MM.1S (cell line): ENCODE results near the gene BRMS1L.

Experiments used
- DNase-seq: peaks from one replicate; pipeline ENCODE4 v3.0.0-alpha.2; 2015
- H2AFZ ChIP-seq: fragments of 300-600 bp; sonication (generic); 2 replicates; pipeline ENCODE4 v1.6.0; 2016; ENCODE audit warnings: antibody characterized with exemption, low read length
- H3F3A ChIP-seq: fragments of 300-600 bp; sonication (generic); 2 replicates; pipeline ENCODE4 v1.6.1; 2016; ENCODE audit warnings: mild to moderate bottlenecking, antibody characterized with exemption, low read length, moderate library complexity, mixed read lengths; ENCODE audit not compliant: insufficient read depth
- H3K27ac ChIP-seq: fragments of 300-600 bp; sonication (generic); 2 replicates; pipeline ENCODE4 v1.5.1; 2016; ENCODE audit warnings: mild to moderate bottlenecking, low read length
- H3K27me3 ChIP-seq: fragments of 300-600 bp; sonication (generic); replicated peaks from 2 replicates; pipeline ENCODE4 v1.6.0; 2016; ENCODE audit warnings: low read length; ENCODE audit not compliant: insufficient read depth
- H3K36me3 ChIP-seq: fragments of 300-600 bp; sonication (generic); replicated peaks from 2 replicates; pipeline ENCODE4 v1.6.1; 2016; ENCODE audit warnings: mild to moderate bottlenecking, low read length, mixed read lengths; ENCODE audit not compliant: insufficient read depth
- H3K4me1 ChIP-seq: fragments of 300-600 bp; sonication (generic); 2 replicates; pipeline ENCODE4 v1.6.1; 2016; ENCODE audit warnings: low read length, mixed read lengths
- H3K4me2 ChIP-seq: fragments of 300-600 bp; sonication (generic); 2 replicates; pipeline ENCODE4 v1.6.0; 2016; ENCODE audit warnings: low read depth, low read length
- H3K4me3 ChIP-seq: fragments of 300-600 bp; sonication (generic); 2 replicates; pipeline ENCODE4 v1.5.1; 2016; ENCODE audit warnings: low read length, mixed read lengths
- H3K79me2 ChIP-seq: fragments of 300-600 bp; sonication (generic); 2 replicates; pipeline ENCODE4 v1.6.1; 2016; ENCODE audit warnings: mixed run types, low read length, mixed read lengths
- H3K9ac ChIP-seq: fragments of 300-600 bp; sonication (generic); 2 replicates; pipeline ENCODE4 v1.6.1; 2016; ENCODE audit warnings: low read length, mixed read lengths
- H3K9me2 ChIP-seq: fragments of 300-600 bp; sonication (generic); replicated peaks from 2 replicates; pipeline ENCODE4 v1.6.1; 2016; ENCODE audit warnings: mild to moderate bottlenecking, low read length, mixed read lengths; ENCODE audit not compliant: insufficient read depth
- H3K9me3 ChIP-seq: fragments of 300-600 bp; sonication (generic); replicated peaks from 2 replicates; pipeline ENCODE4 v1.6.1; 2016; ENCODE audit warnings: mild to moderate bottlenecking, low read length, mixed read lengths; ENCODE audit not compliant: insufficient read depth
- H4K20me1 ChIP-seq: fragments of 300-600 bp; sonication (generic); 2 replicates; pipeline ENCODE4 v1.6.1; 2016; ENCODE audit warnings: mild to moderate bottlenecking, low read length, moderate library complexity, mixed read lengths; ENCODE audit not compliant: insufficient read depth
- CTCF ChIP-seq: fragments of 300-600 bp; sonication (generic); IDR thresholded peaks from 2 replicates; pipeline ENCODE4 v1.5.1; 2016; ENCODE audit warnings: antibody characterized with exemption, low read length, mixed read lengths
- EZH2 ChIP-seq: fragments of 300-600 bp; sonication (generic); optimal IDR thresholded peaks from 2 replicates; pipeline ENCODE3; 2017; ENCODE audit warnings: low read depth, mild to moderate bottlenecking, antibody characterized with exemption, low read length, mixed read lengths
- EZH2phosphoT487 ChIP-seq: fragments of 300-600 bp; sonication (generic); IDR thresholded peaks from 2 replicates; pipeline ENCODE4 v1.6.1; 2018; ENCODE audit warnings: antibody characterized with exemption, low read length

The BRMS1L gene

GRCh38 chr14:35911097-35911496 is 85.0 kb downstream of the BRMS1L start:
- H3F3A ChIP-seq, result no peaks in the 10 kb centered on the region; the same call in 1 of the 2 replicates
- H2AFZ ChIP-seq, result no peak overlapping the region
- no peak for DNase-seq
- no peak overlapping the region for H3K4me3 ChIP-seq
- H3K9me2 ChIP-seq, result no peaks in the 10 kb centered on the region
- no peak overlapping the region for H3K4me2 ChIP-seq
- no peak overlapping the region for H3K9ac ChIP-seq
- H3K79me2 ChIP-seq, result no peaks in the 10 kb centered on the region
- H3K27ac ChIP-seq, result no peak overlapping the region
- H3K27me3 ChIP-seq, result no peaks in the 10 kb centered on the region
- no peaks in the 10 kb centered on the region for H3K4me1 ChIP-seq
- H3K9me3 ChIP-seq, result no peaks in the 10 kb centered on the region
- H3K36me3 ChIP-seq, result no peaks in the 10 kb centered on the region
- no peak for TF ChIP-seq EZH2phosphoT487
- no peak for TF ChIP-seq CTCF
- no peak for TF ChIP-seq EZH2
- H4K20me1 ChIP-seq, result no peaks in the 10 kb centered on the region

GRCh38 chr14:35915185-35915584 is 89.0 kb downstream of the BRMS1L start:
- Histone ChIP-seq H3K4me3 (no peak overlapping the region), H3K9ac (no peak overlapping the region), H3K79me2 (no peaks in the 10 kb centered on the region), H4K20me1 (no peaks in the 10 kb centered on the region), H3K9me3 (no peaks in the 10 kb centered on the region), H3F3A (no peaks in the 10 kb centered on the region; the same call in 1 of the 2 replicates), H3K36me3 (no peaks in the 10 kb centered on the region), H3K4me2 (no peak overlapping the region), H3K27ac (no peak overlapping the region), H3K4me1 (no peaks in the 10 kb centered on the region), H3K27me3 (no peaks in the 10 kb centered on the region), H3K9me2 (no peaks in the 10 kb centered on the region), H2AFZ (no peak overlapping the region)
- no peak for TF ChIP-seq CTCF
- no peak for TF ChIP-seq EZH2phosphoT487
- TF ChIP-seq EZH2, result no peak
- DNase-seq, result no peak

GRCh38 chr14:35915775-35916174 is 89.6 kb downstream of the BRMS1L start:
- no peaks in the 10 kb centered on the region for H3K9me2 ChIP-seq
- H3K9ac ChIP-seq, result no peak overlapping the region
- H3K4me2 ChIP-seq, result no peak overlapping the region
- no peak overlapping the region for H3K4me3 ChIP-seq
- H4K20me1 ChIP-seq, result no peaks in the 10 kb centered on the region
- H3F3A ChIP-seq, result no peaks in the 10 kb centered on the region; the same call in 1 of the 2 replicates
- DNase-seq, result no peak
- no peak overlapping the region for H2AFZ ChIP-seq
- no peaks in the 10 kb centered on the region for H3K4me1 ChIP-seq
- H3K36me3 ChIP-seq, result no peaks in the 10 kb centered on the region
- no peaks in the 10 kb centered on the region for H3K9me3 ChIP-seq
- H3K27ac ChIP-seq, result no peak overlapping the region
- H3K27me3 ChIP-seq, result no peaks in the 10 kb centered on the region
- H3K79me2 ChIP-seq, result no peaks in the 10 kb centered on the region
- TF ChIP-seq CTCF (no peak), EZH2 (no peak), EZH2phosphoT487 (no peak)
